ENCODE measurements around the gene LRRIQ1.

LRRIQ1 gene

DNA sequence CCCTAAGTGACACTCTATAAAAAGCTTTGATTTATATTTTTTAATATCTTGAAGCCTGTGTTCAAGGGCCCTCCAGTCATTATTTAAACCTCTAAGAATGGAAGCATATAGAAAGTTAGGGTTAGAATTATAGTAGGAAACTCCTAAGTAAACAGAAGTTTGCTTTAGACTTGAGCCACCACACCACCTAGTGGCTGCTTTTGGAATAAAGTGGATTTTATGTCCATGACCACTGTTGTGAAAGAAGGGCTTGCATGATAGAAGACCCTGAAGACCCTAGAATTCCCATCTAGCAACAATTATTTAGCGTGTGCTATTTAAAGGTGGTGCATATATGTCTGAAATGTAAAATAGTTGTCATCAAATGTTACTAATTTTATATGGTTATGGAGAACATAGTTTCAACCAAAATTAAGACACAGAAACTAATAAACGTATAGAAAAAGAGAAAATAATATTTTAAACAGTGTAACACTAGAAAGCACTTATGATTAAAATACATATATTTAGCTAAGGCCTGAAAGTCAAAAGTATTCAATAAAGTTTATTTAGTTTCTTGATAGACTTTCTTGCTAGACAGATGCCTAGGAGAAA, 21.3 kb downstream of the LRRIQ1 start:
- peak; percentile 62 for DNase-seq (ENCODE audit: low read depth)
- TF ChIP-seq, protein P1, sequence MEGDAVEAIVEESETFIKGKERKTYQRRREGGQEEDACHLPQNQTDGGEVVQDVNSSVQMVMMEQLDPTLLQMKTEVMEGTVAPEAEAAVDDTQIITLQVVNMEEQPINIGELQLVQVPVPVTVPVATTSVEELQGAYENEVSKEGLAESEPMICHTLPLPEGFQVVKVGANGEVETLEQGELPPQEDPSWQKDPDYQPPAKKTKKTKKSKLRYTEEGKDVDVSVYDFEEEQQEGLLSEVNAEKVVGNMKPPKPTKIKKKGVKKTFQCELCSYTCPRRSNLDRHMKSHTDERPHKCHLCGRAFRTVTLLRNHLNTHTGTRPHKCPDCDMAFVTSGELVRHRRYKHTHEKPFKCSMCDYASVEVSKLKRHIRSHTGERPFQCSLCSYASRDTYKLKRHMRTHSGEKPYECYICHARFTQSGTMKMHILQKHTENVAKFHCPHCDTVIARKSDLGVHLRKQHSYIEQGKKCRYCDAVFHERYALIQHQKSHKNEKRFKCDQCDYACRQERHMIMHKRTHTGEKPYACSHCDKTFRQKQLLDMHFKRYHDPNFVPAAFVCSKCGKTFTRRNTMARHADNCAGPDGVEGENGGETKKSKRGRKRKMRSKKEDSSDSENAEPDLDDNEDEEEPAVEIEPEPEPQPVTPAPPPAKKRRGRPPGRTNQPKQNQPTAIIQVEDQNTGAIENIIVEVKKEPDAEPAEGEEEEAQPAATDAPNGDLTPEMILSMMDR (IDR thresholded peaks at IDR 0.05; ENCODE audit: insufficient read depth, low read depth, low read length, missing control alignments) = peak; percentile 65
- H3K4me3 ChIP-seq (ENCODE audit: low read depth, low read length) = no peak overlapping the region

DNA sequence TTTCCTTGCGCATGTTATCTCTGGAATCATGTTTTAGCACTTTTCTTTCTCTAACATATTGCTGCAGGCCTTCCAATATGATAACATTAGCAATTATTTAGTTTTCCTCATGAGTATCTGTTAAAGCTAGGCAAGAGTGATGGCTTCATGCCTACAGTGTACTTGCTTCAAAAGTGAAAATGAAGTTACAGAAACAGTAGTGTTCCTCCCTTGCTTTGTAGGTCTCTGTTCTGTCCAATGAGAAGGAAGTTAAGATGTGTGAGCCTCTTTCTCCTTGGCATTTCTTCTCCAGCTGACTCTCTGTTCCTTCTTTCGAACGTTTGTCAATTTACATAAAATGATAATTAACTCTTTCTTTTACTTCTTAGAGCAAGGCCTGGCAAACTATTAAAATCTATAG, 22.2 kb downstream of the LRRIQ1 start:
- H3K4me3 ChIP-seq (ENCODE audit: low read depth, low read length) = no peak overlapping the region
- DNase-seq (ENCODE audit: low read depth) = no peak
- TF ChIP-seq, protein P1 (IDR thresholded peaks at IDR 0.05; ENCODE audit: insufficient read depth, low read depth, low read length, missing control alignments) = no peak

DNA sequence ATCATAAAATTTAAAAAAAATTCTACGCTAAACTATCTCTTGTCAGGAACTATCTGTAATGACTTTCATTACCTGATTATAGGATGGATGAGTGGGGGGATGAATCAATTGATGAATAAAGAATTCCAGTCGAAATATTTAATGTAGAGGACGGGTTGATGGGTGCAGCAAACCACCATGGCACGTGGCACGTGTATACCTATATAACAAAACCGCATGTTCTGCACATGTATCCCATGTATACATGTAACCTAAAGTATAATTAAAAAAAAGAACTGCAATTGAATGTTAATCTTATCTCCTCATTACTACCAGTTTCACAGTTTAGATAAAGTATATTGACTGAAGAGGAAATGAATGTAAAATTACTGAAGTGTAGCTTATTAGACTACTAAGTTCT, 23.4 kb downstream of the LRRIQ1 start:
- no peak for DNase-seq (ENCODE audit: low read depth)

DNA sequence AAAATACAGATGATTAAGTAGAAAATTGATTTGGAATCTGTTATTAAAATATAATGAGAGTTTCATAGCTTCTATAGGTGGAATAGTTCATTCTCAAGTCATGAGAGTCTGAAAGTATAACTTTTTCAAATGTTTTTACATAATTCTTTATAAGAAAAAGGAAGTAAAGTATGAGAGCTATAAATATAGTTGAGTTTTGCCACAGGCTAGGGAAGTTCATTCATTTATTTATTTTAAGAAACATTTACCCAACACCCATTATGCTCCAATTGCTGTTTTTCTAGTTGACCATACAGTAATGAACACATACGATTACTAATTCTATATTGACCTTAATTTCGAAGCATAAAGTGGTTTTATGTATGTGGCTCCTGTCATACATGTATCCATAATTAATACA, 24.8 kb downstream of the LRRIQ1 start:
- TF ChIP-seq, protein P1 (IDR thresholded peaks at IDR 0.05; ENCODE audit: insufficient read depth, low read depth, low read length, missing control alignments) = no peak
- H3K4me3 ChIP-seq (ENCODE audit: low read depth, low read length) = no peak overlapping the region
- DNase-seq (ENCODE audit: low read depth) = no peak

More for the DNA sequence above, 23.4 kb downstream of the LRRIQ1 start:
- TF ChIP-seq, protein P1 (IDR thresholded peaks at IDR 0.05; ENCODE audit: insufficient read depth, low read depth, low read length, missing control alignments) = no peak
- H3K4me3 ChIP-seq (ENCODE audit: low read depth, low read length) = no peak overlapping the region

DNA sequence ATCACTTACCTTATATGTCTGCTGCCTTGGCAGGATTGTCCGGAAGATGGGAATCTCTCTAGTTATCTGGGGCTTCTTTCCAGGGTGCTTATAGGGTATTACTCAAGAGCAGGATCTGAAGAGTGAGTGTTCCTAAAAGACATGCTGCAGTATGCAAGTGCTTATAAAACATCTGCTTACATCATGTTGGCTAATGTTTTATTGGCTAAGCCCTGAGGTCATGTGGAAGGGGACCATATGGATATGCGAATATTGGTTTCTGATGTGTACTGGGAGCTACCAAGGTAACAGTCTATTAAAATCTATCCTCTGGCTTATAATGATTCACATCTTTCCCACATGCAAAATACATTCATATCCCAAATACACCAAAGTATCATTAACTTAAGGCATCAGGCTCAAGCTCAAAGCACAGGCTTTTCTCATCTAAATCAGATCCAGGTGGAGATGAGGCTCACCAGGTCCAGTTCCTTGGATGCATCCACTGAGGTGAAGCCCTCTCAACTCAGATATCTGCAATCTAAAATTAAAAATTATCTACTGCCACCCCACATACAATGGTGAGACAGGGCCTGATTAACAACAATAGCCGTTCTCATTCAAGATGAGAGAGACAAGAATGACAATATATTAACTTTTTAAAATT, 29.8 kb downstream of the LRRIQ1 start:
- no peak for DNase-seq (ENCODE audit: low read depth)
- H3K4me3 ChIP-seq (ENCODE audit: low read depth, low read length) = no peak overlapping the region
- TF ChIP-seq, protein P1 (IDR thresholded peaks at IDR 0.05; ENCODE audit: insufficient read depth, low read depth, low read length, missing control alignments) = no peak

DNA sequence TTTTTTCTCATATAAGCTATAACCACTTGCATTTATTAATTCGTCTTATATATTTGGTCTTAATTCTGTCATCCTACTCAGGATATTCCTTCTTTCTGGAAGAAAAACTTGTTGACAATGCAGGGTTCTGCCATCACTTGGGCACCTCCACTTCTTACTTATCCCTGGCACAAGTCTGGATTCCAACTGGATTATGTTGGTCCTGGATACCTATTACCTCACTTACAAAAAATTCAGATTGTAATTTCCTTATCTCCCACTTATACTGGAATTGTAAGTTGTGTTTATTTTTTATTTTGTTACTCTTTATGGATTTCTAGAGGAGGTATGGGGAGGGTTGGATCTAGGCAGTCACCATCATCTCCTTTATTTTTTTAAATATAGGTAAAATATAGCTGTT, 36.7 kb downstream of the LRRIQ1 start:
- TF ChIP-seq, protein P1 (IDR thresholded peaks at IDR 0.05; ENCODE audit: insufficient read depth, low read depth, low read length, missing control alignments) = no peak
- no peak overlapping the region for H3K4me3 ChIP-seq (ENCODE audit: low read depth, low read length)
- DNase-seq (ENCODE audit: low read depth) = no peak

Data from GM12865 (cell line).